Measurements from ENCODE around the gene F12.

Gene F12

GRCh38 chr5:177446200-177447065 lies 37.1 kb upstream of the F12 start, which contains the start of gene PRR7 (continued):
- peak; percentile 64 for TF ChIP-seq KLF17 (tag by site-specific recombination; IDR thresholded peaks at IDR 0.05)
- TF ChIP-seq EGR2 (tag by site-specific recombination; IDR thresholded peaks at IDR 0.05; ENCODE audit: low read depth) = peak; percentile 21; the same call in 1 of the 2 replicates
- no peak; the same call in 1 of the 2 replicates for TF ChIP-seq ZNF629 (tag by site-specific recombination; IDR thresholded peaks at IDR 0.05)
- TF ChIP-seq ZNF843 (tag by site-specific recombination; IDR thresholded peaks at IDR 0.05) = peak; percentile 60
- TF ChIP-seq ZNF146 (tag by site-specific recombination; IDR thresholded peaks at IDR 0.05) = peak; percentile 2; the same call in 1 of the 2 replicates
- TF ChIP-seq GLIS1 (tag by site-specific recombination; IDR thresholded peaks at IDR 0.05) = peak; percentile 56
- no peak for TF ChIP-seq ATF2 (tag by site-specific recombination; IDR thresholded peaks at IDR 0.05; ENCODE audit: low read depth)
- peak; percentile 53; the same call in 1 of the 2 replicates for TF ChIP-seq SCRT1 (tag by site-specific recombination; IDR thresholded peaks at IDR 0.05; ENCODE audit: borderline replicate concordance)
- TF ChIP-seq ZIC2 (tag by site-specific recombination; IDR thresholded peaks at IDR 0.05) = peak; percentile 98
- TF ChIP-seq PBX3 (CRISPR knock-in tag; IDR thresholded peaks at IDR 0.05) = peak; percentile 39
- peak; percentile 46; the same call in 1 of the 2 replicates for TF ChIP-seq ZNF398 (tag by site-specific recombination; IDR thresholded peaks at IDR 0.05)
- peak; percentile 57; the same call in 1 of the 2 replicates for TF ChIP-seq ZNF501 (tag by site-specific recombination; IDR thresholded peaks at IDR 0.05)
- TF ChIP-seq ZFP37 (tag by site-specific recombination; IDR thresholded peaks at IDR 0.05) = peak; percentile 75; the same call in 1 of the 2 replicates
- TF ChIP-seq ZBTB20 (tag by site-specific recombination; IDR thresholded peaks at IDR 0.05) = peak; percentile 80
- TF ChIP-seq ZNF2 (tag by site-specific recombination; IDR thresholded peaks at IDR 0.05) = peak; percentile 71; the same call in 1 of the 2 replicates
- TF ChIP-seq ZSCAN30 (tag by site-specific recombination; IDR thresholded peaks at IDR 0.05) = peak; percentile 52; the same call in 1 of the 2 replicates
- 0 out of 2 replicates have a peak, but pooled peaks have one; percentile 22 for TF ChIP-seq ZXDB (tag by site-specific recombination; IDR thresholded peaks at IDR 0.05)
- peak; percentile 51 for TF ChIP-seq ZBTB17 (tag by site-specific recombination; IDR thresholded peaks at IDR 0.05)
- no peak for TF ChIP-seq ZNF530 (tag by site-specific recombination; IDR thresholded peaks at IDR 0.05; ENCODE audit: low read depth)
- TF ChIP-seq ZNF596 (tag by site-specific recombination; IDR thresholded peaks at IDR 0.05) = 0 out of 2 replicates have a peak, but pooled peaks have one; percentile 19
- no peak for TF ChIP-seq ZNF19 (tag by site-specific recombination; IDR thresholded peaks at IDR 0.05; ENCODE audit: low read depth)
- 0 out of 2 replicates have a peak, but pooled peaks have one; percentile 47 for TF ChIP-seq PRDM2 (tag by site-specific recombination; IDR thresholded peaks at IDR 0.05; ENCODE audit: borderline replicate concordance)
- peak; percentile 88 for TF ChIP-seq ZBTB10 (tag by site-specific recombination; IDR thresholded peaks at IDR 0.05)
- TF ChIP-seq ZNF561 (tag by site-specific recombination; IDR thresholded peaks at IDR 0.05; ENCODE audit: borderline replicate concordance) = peak; percentile 40; the same call in 1 of the 2 replicates

All from HEK293 (cell line).